Measurements from ENCODE around the gene TPD52L3. TPM values are rescaled to one million over a fixed set of nuclear protein-coding genes. Genes with fewer than 3 reads are reported as not detected.

TPD52L3 gene
- total RNA-seq: not detected in 2 replicates

GRCh38 chr9:6328103-6328502 lies at the start of gene TPD52L3:
TPD52L3 (plus strand) TSS chr9:6328375; CDS start chr9:6328596, 221 bp downstream.

Other genes starting within 250 kb of the TPD52L3 start
- gene IL33, start 112.6 kb upstream of the TPD52L3 start, total RNA-seq: 24.7 and 44.6 TPM in 2 replicates
- 102 and 103 TPM in 2 replicates for gene UHRF2, start 84.8 kb downstream of the TPD52L3 start, total RNA-seq

Measured in uterine smooth muscle cell (primary cell).